ENCODE measurements around the gene TBL1X.

The TBL1X gene

GRCh38 chrX:9586992-9587392 lies 122.1 kb downstream of the TBL1X start:
- DNase-seq (ENCODE audit: low spot score), result no peak

- no peak for DNase-seq (ENCODE audit: low spot score)
Measured at GRCh38 chrX:9587642-9588041, 122.8 kb downstream of the TBL1X start.

- no peak for DNase-seq (ENCODE audit: low spot score)
Measured at GRCh38 chrX:9591496-9591895, 126.6 kb downstream of the TBL1X start.

- DNase-seq (ENCODE audit: low spot score), result no peak
Measured at GRCh38 chrX:9593756-9594155, 128.9 kb downstream of the TBL1X start.

GRCh38 chrX:9595174-9595573 lies 130.3 kb downstream of the TBL1X start:
- DNase-seq (ENCODE audit: low spot score), result no peak

GRCh38 chrX:9596837-9597236 lies 132.0 kb downstream of the TBL1X start:
- DNase-seq (ENCODE audit: low spot score), result no peak

GRCh38 chrX:9597361-9598035 lies 132.6 kb downstream of the TBL1X start:
- no peak for DNase-seq (ENCODE audit: low spot score)

GRCh38 chrX:9598344-9598743 lies 133.5 kb downstream of the TBL1X start:
- no peak for DNase-seq (ENCODE audit: low spot score)

GRCh38 chrX:9604111-9604907 lies 139.5 kb downstream of the TBL1X start:
- DNase-seq (ENCODE audit: low spot score), result no peak

GRCh38 chrX:9604908-9605306 lies 140.0 kb downstream of the TBL1X start:
- no peak for DNase-seq (ENCODE audit: low spot score)

GRCh38 chrX:9605484-9605883 lies 140.6 kb downstream of the TBL1X start:
- no peak for DNase-seq (ENCODE audit: low spot score)

GRCh38 chrX:9606971-9607370 lies 142.1 kb downstream of the TBL1X start:
- DNase-seq (ENCODE audit: low spot score), result no peak

GRCh38 chrX:9609499-9609898 lies 144.6 kb downstream of the TBL1X start:
- no peak for DNase-seq (ENCODE audit: low spot score)

GRCh38 chrX:9609987-9610386 lies 145.1 kb downstream of the TBL1X start:
- DNase-seq (ENCODE audit: low spot score), result no peak

- no peak for DNase-seq (ENCODE audit: low spot score)
Measured at GRCh38 chrX:9610771-9611392, 146.0 kb downstream of the TBL1X start.

GRCh38 chrX:9611436-9612145 lies 146.7 kb downstream of the TBL1X start:
- no peak for DNase-seq (ENCODE audit: low spot score)

- no peak for DNase-seq (ENCODE audit: low spot score)
Measured at GRCh38 chrX:9612146-9612505, 147.3 kb downstream of the TBL1X start.

GRCh38 chrX:9614016-9614415 lies 149.2 kb downstream of the TBL1X start:
- DNase-seq (ENCODE audit: low spot score), result no peak

GRCh38 chrX:9619133-9619532 lies 154.3 kb downstream of the TBL1X start:
- DNase-seq (ENCODE audit: low spot score), result no peak

GRCh38 chrX:9619581-9619980 lies 154.7 kb downstream of the TBL1X start:
- no peak for DNase-seq (ENCODE audit: low spot score)

GRCh38 chrX:9622128-9622527 lies 157.3 kb downstream of the TBL1X start:
- DNase-seq (ENCODE audit: low spot score), result no peak

- DNase-seq (ENCODE audit: low spot score), result no peak
Measured at GRCh38 chrX:9626379-9626778, 161.5 kb downstream of the TBL1X start.

GRCh38 chrX:9627922-9628321 lies 163.1 kb downstream of the TBL1X start:
- no peak for DNase-seq (ENCODE audit: low spot score)
